ENCODE measurements around the gene WDR4.

DNA sequence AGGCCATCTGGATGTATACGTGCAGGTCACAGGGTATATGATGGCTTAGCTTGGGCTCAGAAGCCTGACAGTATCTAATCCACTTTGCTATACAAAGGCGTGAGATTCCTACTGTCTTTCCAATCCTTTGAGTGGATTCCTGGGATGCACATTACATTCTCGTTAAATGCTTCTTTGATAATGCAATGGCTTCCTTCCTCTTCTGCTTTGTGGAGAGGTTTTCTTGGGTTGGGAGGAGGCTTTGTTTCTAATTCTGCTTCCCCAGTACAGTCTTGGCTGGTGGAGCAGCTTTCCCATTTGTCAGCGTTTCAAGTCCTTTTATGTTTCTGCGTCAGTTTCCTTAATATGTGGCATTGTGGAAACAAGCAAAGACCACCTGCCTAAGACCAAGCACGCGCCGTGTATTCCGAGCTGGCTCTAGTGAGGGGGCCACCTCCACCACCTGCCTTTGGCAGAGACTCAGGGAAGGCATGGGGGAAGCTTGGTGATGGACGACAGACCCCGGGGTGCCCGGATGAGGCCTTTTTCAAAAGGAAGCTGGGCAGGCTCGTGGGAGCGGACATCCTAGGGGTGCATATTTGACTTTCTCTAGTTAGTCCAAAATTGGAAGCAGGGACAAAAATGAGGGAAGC, 72.7 kb downstream of the WDR4 start:
- TF ChIP-seq, protein P1, sequence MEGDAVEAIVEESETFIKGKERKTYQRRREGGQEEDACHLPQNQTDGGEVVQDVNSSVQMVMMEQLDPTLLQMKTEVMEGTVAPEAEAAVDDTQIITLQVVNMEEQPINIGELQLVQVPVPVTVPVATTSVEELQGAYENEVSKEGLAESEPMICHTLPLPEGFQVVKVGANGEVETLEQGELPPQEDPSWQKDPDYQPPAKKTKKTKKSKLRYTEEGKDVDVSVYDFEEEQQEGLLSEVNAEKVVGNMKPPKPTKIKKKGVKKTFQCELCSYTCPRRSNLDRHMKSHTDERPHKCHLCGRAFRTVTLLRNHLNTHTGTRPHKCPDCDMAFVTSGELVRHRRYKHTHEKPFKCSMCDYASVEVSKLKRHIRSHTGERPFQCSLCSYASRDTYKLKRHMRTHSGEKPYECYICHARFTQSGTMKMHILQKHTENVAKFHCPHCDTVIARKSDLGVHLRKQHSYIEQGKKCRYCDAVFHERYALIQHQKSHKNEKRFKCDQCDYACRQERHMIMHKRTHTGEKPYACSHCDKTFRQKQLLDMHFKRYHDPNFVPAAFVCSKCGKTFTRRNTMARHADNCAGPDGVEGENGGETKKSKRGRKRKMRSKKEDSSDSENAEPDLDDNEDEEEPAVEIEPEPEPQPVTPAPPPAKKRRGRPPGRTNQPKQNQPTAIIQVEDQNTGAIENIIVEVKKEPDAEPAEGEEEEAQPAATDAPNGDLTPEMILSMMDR (conservative IDR thresholded peaks at IDR 0.05), result no peak
- no peak for TF ChIP-seq EZH2 (IDR thresholded peaks at IDR 0.05; ENCODE audit: low read depth)
